Nucleus accumbens (tissue), 56 donors: Measurements from ENCODE around the gene CABLES1.
A peak's percentile ranks its signal among the peaks of the same experiment; 100 is the strongest.

Source experiments
- DNase-seq, 56 donors: peaks; one replicate each; lab custom pipeline; 2025; lab: John Stamatoyannopoulos, UW

The CABLES1 gene

GRCh38 chr18:23189099-23189498, 53.8 kb downstream of the CABLES1 start:
- DNase-seq = no peak

DNA sequence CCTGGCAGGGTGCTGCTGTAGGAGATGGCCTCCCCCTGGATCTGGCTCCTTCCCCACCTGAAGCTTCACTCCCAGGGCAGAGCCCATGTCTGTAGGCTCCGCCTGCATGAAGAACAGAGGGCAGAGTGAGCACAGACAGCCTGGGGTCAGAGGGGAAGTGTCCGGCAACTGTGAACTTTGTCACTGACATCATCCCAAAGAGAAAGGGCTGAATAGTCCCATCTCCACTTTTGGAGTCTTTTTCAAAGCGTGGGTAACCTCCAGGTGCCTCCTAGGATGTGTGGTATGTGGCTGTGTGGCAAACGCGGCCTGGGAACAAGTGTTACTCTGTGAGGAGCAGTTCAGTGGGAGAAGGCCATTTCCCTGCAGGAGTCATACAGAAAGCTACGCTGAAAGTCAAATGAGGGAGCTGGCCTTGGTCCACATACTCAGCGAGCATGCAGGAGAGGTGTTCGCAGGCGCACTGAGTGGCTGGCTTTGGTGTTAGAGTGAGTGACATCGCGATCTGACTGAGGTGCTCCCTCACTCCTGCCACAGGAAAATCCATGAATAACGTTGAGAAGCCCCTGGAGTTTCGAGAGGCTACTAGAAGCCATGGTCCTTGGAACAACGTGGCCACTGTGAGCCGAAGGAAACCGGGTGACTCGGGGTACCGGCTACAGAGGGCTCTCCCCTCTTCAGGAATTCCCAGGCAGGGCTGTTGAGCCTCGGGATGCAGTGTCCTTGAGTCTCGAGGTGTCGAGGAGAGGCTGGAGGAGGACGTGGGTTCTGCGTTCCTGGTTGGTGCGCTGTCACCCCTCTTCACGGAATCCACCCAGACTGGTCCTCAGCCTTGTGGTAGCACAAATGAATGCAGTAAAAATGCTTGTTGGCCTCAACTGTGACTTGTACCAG, 54.7 kb downstream of the CABLES1 start:
- no peak for DNase-seq

DNA sequence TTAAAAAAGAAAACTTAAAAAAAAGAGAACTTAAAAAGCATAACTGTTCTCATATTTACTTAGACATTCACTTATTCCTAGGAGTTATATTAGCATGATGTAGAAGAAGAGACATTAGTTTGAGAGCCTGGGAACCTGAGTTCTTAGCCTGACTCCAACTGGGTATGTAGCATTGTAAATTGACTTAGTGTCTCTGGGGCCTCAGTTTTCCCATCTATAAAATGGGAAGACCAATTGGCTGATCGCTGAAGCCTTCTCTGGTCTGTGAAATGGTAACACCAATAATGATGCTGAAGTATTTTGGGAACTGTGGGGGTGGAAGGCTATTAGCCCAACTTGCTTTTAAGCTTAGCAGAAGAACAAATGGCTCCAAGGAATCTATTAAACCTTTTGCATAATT, 55.9 kb downstream of the CABLES1 start:
- DNase-seq = no peak

- no peak for DNase-seq
Observed at GRCh38 chr18:23193742-23194141, 58.5 kb downstream of the CABLES1 start.

DNA sequence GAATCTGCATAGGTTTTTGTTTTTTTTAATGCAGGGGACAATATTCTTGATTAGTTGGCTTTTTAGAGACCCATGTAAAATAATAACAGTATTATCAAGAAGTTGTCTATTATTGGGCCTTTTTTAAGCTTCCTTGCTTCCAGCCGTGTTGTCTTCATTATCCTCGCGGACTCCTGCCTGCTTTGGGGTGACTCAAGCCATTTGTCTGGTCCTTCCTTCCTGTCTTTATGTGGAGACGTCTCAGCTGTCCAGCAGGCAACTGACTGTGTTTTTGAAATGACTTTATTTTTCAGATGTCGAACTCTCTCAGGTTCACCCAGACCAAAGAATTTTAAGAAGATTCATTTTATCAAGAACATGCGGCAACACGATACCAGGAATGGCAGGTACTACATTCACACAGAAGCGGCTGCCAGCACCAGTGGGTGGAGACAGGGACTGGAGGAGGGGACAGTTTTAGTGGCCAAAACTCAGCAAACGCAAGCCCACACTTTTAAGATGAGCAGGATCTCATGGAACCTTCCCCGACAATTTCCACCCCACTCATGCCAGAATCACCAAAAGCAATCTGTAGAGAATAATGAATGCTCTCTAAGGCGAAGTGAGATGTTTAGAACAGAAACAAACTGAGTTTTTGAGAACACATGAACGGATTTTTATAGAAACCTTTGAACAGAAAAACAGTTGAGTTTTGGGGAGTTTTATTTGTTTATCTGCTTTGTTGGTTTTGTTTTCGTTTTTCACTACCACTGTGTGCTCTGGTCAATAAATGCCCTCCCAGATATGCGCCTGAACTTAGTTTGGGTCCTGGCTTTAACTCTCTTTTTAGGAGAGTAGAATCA, 59.1 kb downstream of the CABLES1 start:
- no peak for DNase-seq

DNA sequence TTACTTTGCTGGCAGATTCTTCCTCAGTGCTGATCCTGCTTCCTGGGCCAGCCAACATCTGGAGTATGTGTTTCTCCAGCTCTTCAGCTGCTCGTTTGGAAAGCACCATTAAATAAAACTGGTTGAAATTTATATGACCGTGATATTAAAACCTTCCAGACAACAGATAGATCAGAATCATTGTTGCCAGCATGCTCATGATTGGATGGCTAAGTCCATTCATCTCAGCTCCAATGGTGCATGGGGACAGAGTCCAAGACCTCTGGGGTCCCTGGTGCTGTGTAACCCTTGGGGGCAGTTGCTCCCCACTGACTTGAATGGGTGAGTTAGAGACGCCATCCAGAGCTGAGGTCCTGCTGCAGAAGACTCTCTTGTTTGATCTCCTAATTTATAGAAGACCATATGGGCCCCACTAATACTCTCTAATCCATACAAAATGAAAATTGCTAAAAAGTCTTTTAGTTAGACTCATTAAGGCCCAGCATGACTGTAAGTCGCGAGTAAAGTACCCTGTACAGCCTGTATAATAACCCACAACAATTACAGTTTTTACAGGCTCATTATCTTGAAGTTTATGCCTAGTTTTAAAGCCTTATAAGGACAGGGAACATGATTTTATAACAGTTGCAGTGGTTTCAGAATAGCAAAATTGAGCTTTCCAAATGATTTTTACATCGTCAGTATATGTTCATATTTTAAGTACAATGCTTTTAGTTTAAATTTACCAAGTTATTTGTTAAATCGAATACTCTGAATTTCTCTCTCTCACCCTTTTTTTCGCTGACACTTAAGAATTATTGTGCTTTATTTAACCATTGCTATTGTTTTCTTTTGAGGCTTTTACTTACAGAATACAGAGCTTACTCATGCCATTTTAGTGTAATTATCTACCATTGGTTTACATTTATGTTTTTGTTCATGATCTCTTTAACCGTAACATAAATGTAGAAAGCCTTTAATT, 60.0 kb downstream of the CABLES1 start:
- DNase-seq = no peak

DNA sequence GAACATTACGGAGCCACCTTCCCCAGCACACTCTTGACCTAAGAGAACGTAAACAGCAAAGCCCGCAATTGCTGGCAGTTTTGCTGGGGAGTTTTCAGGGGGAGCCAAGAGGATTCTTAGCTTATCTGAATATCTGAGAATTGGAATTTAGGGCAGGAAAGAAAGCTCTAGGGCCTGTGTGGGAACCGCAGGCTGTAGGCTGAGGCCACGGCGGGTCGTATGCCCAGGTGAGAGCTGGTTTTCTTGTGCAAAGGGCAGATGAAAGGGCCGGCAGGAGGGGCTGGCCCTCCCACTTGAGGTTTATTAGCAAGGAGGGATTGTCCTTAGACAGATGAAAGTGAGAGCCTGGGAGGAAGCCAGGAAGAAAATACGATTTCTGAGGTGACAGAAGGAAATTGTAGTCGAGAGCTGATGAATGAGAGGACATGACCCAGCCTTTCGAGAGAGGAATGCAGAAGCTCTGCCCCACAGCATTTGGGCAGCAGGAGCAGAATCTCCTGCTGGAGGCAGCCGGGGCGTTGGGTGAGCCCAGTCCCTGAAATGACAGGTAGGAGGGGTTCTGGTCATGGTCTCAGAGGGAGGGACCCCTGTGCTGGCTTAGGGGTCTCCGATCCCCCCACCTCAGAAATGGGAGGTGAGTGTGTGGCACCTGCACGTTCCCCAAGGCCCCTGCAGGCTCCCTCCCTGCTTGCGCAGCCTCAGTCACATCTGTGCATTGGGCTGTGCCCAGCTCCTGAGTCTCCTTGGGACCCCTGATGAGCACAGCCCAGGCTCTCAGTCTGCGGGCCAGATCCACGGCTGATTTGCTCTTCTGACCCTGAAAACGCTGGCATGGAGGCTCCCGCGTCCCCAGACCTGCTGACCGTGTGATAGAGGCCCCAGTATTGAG, 61.1 kb downstream of the CABLES1 start:
- DNase-seq = no peak

GRCh38 chr18:23198217-23198845, 63.0 kb downstream of the CABLES1 start:
- DNase-seq = no peak

DNA sequence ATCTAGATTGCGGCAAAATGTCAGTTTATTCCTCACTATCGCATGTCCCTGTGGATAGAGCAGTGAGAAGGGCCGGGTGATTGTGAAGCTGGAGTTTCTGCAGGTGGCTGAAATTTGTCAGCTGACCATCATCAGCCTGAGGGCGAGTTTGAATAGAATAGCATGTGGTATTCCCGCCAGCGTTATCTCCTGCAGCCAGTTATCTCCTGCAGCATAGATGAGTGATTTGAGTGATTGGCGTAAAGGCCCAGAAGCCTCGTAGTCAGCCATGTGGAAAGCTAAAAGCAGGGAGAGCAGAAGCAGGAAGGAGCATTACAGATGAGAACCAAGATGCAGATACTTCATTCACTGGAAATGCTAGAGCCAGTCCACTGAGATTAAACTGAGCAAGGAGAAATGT, 65.5 kb downstream of the CABLES1 start:
- no peak for DNase-seq

GRCh38 chr18:23201741-23202140, 66.5 kb downstream of the CABLES1 start:
- DNase-seq = no peak

DNA sequence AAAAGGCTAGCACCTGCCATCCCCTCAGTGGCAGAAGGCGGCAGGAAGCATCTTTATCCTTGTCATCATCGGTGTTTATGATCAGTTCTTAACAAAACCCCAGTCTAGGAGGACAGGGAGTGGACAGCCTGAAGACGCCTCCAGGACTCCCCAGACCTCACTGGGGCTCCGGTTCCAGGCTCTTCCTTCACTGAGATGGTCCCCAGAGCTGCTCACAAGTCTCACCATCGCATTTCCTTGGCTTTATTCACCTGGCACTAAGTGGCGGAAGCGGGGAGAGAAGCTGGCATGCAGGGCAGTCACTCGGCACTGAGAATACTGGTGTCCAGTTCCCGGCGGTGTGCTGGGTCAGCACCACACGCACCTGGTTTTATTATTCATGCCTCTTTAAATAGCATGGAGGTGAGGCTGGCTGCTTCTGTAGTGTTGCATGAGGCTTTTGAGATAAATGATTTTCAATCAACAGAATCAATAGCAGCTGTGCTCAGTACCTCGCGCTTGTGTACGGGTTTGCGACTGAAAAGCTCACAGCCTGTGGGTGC, 68.7 kb downstream of the CABLES1 start:
- no peak for DNase-seq

DNA sequence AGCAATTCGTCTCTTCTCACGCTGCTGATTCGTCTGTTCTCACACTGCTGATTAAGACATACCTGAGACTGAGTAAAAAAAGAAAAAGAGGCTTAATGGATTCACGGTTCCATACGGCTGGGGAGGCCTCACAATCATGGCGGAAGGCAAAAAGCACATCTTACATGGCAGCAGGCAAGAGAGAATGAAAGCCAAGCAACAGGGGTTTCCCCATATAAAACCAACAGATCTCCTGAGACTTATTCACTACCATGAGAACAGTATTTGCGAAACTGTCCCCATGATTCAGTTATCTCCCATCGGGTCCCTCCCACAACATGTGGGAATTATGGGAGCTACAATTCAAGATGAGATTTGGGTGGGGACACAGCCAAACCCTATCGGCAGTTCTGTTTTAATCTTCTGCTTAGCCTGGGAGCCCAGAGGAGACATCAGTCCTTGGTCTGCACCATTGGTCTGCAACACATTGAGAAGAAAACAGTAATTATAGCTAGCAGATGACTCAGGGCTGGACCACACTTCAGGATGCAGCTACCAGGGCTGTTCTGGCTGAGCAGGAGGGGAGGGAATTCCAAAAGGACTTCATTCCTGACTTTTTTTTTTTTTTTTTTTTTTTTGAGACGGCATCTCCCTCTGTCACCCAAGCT, 69.4 kb downstream of the CABLES1 start:
- no peak for DNase-seq

GRCh38 chr18:23205980-23206379, 70.7 kb downstream of the CABLES1 start:
- no peak for DNase-seq

- DNase-seq = no peak
Observed at GRCh38 chr18:23207191-23207955, 72.1 kb downstream of the CABLES1 start.

DNA sequence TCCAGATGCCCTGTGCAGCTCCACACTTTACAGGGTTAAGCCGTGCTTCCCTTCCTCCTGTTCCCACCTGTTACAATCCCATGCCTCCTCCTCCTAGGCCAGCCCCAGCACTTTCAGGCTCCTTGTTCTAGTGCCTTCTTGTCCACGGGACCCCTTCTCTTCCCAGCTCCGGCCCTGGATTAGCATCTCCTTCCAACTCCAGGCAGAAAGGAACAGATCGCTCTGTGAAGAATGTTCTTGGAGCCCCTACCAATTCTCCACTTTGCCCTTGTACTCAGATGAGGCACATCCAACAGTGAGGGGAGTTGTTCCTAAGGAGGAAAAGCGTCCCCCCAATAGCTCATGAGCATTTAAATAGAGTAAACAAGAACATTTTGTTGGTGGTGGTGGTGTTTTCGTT, 72.7 kb downstream of the CABLES1 start:
- peak in 35 of 56 donors; percentile 7 to 83 (median 44) for DNase-seq

DNA sequence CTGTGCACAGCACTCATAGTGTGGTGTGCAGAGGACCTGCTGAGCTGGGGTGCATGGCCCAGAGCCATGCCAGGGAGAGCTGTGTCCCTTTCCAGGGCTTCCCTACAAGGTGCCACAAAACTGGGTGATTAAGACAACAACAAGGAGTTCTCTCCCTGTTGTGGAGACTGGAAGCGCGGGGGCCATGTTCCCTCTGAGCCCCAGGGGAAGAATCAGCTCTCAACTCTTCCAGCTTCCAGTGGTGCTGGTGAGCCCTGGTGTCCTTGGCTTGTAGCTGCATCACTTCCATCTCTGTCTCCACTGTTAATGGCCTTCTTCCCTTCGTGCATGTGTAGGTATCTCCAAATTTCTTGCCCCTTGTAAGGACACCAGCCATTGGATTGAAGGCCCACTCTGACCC, 73.3 kb downstream of the CABLES1 start:
- DNase-seq = peak in 2 of 56 donors; percentile 49 to 65

- DNase-seq = no peak
Observed at GRCh38 chr18:23209031-23209430, 73.7 kb downstream of the CABLES1 start.
